Glomerular endothelial cell (primary cell): Measurements from ENCODE around the gene RARG. TPM values are rescaled to one million over a fixed set of nuclear protein-coding genes. Genes with fewer than 3 reads are reported as not detected.
"Not testable (repeated sequence)": the region's sequence is repeated elsewhere in the genome, so short reads cannot be mapped to it uniquely, and the experiment has no call there.

Source experiments
- DNase-seq: peaks from one replicate; pipeline ENCODE4 v3.0.0-alpha.2; 2011; ENCODE audit warnings: low read depth, low spot score; ENCODE audit errors: extremely low read depth
- total RNA-seq: library from RNA; depleted of rRNA; stranded (reverse); fragments of >200 nt; gene quantifications from 2 replicates; pipeline ENCODE4 v1.2.3, GENCODE V29; 2015

Gene RARG
- total RNA-seq, 1 donor from 2014 or later = 16.7 TPM

DNA sequence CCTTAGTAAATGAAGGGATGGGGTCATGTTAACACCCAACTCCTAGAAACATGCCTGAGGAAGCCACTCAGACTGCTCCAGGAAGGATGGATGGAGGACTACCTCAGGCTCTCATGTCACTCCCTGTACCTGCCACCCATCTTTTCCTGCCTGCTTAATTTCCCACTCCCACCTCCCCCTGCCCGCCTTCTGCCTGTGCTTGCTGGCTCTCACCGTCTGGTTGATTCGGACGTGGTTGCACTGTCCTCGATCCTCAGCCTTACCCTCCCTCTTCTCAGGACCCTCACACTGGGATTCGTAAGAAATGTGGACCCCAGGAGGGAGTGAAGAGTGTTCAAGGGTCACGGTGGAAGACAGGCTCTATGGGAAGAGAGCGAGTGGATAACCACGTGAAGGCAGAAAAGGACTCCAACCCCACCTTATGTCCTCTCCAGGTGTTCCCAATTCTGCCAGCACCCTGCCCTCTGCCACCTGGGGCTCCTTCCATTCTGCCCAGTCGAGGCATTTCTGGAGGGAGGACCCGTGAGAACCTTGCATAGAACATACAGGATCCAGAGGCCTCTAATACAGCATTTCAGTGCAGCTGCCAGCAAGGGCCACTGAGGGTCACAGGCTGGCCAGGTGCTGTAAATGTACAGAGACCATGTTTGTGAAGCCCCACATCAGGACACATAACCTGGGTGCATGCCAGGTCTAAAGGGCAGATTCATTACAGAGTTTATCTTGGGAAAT lies 37.9 kb downstream of the RARG start:
- no peak for DNase-seq

DNA sequence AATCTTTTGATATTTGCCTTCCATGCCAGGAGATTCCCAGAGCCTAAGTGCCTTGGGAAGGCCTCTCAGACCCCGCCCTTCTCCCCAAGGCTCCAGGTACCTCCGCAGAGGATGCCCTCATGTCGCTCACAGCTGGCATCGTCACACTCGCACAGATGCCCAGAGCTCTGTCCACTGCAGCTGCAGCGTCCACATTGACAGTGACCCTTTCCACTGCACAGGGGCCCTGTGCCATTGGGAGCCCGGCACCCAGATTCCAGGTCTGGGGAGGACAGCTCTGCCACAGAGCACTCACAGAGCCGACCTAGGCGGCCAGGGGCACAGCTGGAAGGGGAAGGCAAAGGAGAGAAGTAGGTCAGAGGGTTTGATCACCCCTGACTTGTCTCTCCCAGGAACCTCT lies 39.0 kb downstream of the RARG start:
- no peak for DNase-seq

DNA sequence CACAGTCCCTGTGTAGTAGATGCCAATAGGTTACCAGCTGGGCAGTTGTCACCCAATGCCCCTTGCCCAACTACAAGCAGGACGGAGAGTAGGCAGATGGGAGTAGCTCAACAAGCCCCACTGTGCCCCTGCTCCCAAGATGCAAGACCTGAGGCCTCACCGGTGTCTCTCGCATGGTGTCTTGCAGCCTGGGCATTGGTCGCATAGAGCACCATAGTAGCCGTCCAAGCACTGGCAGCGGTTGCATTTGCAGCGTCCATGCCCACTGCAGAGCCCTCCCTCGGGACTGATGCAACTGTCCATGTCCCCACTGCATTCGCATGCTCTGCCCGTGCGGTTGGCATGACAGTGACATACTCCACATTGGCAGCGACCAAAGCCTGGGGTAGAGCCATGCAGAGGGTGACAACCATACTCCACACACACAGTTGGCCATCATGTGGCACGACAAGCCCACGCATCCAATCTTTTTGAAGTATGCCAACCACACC lies 39.4 kb downstream of the RARG start:
- DNase-seq = no peak

DNA sequence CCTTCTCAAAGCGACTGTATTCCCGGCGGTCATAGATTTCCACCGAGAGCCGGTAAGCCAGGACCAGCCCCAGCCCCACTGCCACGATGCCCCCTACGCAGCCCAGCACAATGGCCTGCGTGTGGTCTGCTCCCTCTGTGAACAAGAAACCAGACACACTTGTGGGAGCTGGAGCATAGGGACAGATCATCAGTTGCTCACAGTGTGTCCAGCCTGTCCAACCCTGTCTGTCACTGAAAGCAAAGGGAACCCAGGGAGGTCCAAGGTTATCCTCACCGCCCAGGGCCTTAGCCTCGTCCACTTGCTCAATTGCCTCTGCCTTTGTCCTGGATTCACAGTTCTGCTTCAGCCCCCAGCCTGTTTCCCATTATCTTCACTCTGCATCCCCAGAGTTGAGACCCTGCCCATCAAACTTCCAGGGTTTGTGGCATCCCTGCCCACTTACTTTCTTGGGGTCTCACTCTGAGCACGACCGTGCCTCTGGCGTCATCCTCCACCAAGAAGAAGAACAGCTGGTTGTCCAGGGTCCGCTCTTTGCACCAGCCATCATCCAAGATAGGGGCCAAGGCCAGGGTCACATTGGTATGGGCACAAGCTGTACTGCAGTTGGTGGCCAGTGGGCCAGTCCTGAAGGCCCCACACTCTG lies 40.0 kb downstream of the RARG start:
- DNase-seq = no peak

DNA sequence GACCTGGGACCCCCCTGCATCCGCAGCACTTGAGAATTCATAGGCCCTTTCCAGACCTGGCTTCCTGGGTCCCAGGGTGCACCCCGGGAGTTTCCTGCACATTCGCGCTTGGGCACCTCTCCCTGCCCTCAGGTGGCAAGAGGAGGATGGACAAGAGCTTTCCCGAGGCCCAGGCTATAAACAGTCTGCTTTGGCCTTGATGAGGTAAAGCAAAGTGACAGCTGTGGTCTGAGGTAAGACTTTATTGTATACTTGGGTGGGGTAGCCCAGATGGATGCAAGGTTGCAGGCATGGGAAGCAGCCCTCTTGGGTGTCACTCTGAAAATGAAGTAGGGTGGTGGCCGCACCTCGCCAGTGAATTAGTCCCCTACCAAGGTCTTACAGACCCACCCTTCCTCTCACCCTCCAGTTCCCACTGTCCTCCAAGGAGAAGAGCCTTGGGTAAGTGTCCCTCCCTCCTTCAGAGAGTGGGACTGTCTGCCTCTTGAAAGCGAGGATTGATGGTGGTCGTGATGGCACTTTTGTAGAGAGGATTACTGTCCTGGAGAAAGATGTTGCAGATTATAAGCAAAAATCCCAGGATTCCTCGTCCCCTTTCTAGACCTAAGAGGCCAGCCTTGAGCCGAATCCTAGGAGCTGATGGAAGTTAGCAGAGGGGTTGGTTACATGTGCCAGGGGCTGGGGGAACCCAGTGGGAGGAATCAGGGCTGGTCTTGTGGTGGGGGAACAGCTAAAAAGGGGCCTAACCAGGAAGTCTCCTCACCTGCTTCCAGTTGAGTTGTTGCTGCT lies 40.7 kb downstream of the RARG start:
- no peak for DNase-seq

DNA sequence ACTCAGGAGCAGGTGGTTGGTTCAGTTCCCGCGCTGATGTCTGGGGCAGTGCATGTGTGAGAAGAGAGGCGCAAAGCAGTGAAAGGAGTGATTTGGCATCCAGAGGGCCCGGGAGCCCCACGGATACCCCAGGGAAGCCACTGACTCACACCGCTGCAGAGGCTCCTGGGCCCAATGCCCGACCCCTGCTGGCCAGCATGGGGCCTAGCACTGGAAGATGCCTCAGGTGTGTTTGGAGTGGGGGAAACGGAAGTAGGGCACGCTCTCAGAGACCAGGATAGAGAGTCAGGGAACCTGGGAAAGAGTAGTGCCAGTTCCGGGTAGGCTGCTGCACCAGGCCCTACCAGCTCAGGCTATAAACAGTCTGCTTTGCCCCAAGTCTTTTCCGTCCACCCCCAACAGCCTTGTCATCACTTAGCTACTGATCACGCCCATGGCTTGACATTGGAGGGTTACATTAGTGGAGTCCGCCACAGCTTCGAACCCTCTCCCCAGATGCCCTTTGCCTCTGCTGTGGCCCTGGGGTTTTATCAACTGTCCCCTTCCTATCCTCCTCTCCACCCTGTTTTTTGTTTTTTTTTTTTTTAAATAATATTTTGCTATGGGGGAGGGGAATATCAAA lies 41.8 kb downstream of the RARG start:
- DNase-seq = no peak

DNA sequence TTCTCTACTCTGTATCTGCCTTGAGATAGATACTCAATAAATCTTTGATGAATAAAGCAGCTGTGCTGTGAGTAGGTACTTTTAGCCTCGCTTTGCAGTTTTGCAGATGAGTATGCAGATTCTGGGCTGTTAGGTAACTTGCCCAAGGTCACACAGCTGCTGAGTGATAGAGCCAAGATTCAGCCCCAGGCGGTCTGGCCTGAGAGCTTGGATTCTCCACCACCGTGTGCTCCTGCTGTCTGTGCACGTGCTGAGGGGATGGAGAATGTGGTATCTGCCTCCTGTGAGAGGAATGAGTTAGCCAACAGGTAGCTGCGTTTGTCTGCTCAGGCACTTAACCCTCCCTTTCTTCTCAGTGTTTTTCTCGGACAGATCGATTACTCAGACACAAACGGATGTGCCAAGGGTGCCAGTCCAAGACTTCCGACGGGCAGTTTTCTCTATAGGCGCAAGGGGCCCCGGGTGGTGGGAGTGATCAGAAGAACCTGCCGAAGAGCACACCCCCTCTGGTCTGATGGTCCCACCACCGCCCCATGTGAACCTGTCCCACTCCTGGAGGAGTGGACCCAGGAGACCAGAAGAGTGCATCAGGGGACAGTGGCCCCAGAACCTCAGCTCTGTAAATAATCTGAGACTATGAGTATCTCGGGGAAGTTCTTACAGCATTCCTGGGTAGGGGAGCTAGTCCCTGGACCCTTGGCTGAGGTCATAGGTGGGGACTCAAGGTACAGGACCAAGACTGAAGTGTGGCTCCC lies 44.7 kb downstream of the RARG start:
- no peak for DNase-seq

DNA sequence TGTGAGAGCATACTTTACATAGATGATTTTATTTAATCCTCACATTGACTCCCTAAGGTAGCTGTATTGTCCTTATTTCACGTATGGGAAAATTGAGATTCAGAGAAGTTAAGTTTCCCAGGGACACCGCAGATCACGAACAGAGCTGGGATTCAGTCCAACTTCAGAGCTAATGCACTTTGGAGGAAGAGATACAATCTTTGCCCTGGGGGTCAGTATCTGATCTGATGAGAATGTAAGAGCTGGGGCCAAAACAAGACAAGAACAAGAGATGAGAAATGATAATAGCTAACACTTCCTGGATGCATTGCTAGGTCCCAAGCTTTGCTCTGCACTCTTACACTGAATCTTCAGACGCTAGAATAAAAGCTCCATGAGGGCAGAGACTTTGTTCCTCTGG lies 45.3 kb downstream of the RARG start:
- no peak for DNase-seq

DNA sequence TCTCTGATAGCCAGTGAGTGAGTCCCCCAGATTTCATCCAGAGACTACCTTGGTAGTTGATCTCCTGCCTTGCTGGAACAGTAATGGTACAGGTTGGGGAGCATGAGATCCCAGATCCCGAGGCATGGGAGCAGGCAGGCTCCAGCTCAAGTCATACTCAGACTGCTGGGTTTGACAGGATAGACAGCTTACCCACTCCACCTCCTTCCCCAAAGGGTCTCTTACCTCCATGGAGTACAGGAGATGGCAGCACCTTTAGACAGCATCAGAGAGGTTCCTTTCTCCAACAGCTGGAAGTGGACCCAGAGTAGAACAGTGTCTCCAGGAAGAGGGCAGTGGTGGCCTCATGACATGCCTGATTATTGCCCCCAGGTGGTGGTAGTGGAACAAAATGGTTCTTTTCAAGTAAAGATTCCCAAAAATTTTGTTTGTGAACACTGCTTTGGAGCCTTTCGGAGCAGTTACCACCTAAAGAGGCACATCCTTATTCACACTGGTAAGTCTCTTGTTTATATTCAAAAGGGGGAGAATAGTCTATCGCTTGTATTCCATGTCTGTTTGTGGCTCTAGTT lies 46.3 kb downstream of the RARG start:
- no peak for DNase-seq

DNA sequence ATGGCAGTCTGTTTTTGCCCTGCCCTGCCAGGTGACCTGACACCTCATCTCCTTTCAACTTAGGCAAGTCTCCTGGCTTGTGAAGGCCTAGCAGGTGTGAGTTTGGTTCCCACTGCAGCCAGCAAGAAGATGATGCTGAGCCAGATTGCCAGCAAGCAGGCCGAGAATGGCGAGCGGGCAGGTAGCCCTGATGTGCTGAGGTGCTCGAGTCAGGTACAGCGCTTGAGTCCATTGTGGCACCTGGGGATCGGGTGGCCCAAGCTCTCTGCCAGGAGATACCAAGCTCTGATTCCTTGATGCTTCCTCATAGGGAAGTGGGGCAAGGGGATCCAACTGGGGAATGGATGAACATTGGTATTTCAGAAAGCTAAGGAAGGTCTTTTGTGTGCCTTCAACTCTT lies 47.2 kb downstream of the RARG start:
- DNase-seq = no peak

DNA sequence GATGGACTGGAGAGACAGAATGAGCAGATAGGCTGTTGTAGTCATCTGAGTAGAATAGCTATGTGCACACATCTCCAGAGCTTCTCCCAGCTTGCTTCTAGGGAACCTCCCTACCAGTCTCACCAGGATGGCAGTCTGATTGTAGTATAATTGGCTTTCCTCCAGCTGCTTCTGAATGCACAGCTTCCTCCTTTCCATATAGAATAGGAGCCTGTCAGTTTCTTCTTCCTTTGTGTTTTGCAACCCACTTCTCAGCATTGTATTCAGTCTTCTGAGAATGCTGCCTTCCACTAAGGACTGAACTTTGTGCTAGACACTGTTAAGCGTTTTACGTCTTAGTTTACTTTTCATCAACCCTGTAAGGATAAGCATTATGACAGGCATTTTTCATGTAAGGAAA lies 49.1 kb downstream of the RARG start:
- DNase-seq = no peak

DNA sequence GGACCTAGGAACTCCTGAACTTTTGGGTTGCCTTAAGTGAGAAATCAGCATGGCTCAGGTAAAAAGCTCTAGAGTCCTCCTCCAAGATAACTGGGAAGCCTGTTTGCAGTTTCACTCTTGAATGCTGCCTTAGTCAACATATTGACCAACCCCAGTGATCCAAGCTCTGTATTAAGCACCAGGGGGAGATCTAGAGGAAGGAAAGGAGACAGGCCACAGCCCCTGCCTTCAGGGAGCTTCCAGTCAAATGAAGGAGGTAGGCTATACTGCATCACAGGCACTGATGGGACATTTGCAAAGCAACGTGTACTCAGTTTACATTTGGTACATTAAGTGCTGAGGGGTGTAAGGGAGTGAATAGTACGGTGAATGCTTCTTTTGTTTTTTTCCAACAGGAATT lies 50.1 kb downstream of the RARG start:
- DNase-seq = no peak

DNA sequence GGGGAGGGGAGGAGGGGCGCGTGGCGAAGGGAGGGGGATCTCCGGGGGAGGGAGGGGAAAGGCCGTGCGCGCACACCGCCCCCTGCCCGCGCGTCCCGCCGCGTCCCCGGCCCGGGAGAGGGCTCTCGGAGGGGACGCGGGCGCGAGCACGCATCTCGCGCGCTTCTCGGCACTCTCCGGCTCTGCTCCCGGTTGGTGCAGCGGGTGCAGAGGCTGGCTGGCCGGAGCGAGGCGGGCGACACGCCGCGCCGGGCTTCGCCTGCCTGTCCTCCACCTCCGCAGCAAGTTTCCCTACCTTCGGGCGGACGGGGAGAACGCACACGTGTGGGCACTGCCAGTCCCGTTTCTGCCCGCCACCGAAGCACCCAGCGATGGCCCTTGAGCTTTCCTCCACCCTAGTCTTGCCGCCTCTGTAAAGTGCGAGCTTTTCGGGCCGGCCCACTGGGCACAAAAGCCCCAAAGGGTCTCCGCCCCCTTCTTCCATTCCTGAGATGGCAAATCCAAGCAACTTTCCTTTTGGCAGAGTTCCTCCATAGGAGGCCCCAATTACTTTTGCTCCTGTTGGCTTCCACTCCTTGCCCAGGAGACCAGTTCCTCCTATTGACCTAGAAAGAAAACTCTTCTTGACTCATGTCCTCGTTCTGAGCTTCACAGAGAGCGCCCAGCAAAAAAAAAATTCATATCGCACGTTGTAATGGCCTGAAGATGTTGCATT lies 50.9 kb downstream of the RARG start:
- no peak for DNase-seq

DNA sequence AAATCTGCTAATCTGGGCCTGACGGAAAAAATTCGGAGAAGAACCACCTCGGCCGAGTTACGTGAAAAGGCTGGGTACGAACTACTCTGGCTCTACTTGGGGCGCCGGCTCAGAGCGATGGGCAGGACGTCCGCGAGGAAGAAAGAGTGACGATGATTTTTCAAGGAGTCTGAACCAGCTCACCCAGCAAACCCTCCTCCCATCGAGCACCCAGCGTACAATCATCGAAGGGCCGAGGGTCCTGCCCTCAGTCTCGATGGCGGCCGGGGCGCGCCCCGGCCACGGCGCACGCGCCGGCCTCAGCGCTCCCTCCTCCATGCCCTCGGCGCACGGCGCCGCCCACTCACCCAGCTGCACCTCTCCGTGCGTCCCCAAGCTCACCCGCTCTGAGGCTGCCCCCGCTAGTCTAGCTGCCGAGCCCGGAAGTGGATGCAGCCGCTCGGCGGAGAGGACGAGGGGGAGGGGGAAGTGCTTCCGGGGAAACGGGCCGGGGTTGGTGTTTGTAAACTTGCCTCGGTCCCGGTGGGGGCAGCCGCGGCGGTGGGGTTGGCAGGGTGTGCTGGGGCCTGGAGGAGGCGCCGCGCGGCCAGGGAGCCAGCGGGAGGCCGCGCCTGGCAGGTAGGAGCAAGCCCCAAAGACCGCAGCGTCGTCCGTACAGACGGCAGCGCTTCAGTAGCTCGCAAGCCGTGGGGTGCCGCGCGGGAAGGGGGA lies 51.6 kb downstream of the RARG start, which contains the start of the genes CSAD and ZNF740:
CSAD (minus strand) TSS at position 706 of the 711 bp plus-strand sequence. CDS start 7,455 bp downstream, outside the sequence.
ZNF740 (plus strand) TSS at position 503 of the 711 bp plus-strand sequence. CDS start 1,262 bp downstream, outside the sequence.
- no peak for DNase-seq

DNA sequence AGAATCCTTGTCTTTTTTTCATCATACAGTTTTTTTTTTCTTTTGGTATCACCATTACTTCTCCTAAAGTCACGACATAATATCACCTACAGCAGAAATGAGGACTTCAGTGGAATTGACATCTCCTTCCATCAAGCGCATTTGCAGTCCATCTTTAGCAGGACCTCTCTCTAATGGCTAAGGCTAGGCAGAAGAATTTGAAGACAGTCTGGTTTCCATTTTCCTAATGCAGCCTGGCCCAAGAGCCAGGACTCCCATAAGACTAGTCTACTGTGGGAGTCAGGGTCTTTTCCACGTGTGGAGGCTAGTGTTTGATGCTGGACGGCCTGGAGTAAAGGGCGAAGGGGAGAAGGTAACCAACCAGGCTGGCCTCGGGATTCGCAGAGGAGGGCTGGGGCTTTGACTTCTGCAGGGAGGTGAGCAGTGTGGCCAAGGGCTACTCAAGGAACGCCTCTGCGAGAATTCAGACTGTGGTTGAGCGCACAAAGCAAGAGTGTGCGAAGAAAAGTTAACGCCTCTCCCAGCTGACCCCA lies 52.3 kb downstream of the RARG start:
- DNase-seq = no peak

DNA sequence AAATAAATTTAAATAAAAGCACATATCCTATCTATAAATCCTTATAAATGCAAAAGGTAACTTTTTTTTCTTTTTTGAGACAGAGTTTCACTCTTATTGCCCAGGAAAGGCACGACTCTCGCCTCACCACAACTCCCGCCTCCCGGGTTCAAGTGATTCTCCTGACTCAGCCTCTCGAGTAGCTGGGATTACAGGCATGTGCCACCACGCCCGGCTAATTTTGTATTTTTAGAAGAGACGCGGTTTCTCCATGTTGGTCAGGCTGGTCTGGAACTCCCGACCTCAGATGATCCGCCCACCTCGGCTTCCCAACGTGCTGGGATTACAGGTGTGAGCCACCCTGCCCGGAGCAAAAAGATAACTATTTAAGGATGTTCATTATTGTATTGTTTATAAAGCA lies 53.2 kb downstream of the RARG start:
- not testable (repeated sequence) for DNase-seq

DNA sequence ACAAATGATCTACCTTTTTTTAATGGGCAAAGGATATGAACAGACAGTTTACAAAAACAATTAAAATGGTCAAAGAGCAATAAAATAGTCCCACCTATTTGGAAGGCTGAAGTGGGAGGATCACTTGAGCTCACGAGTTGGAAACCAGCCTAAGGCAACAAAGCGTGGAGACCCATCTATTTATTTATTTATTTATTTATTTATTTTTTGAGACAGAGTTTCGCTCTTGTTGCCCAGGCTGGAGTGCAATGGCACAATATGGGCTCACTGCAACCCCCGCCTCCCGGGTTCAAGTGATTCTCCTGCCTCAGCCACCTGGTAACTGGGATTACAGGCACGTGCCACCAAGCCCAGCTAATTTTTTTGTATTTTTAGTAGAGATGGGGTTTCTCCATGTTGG lies 54.6 kb downstream of the RARG start:
- DNase-seq = not testable (repeated sequence)

DNA sequence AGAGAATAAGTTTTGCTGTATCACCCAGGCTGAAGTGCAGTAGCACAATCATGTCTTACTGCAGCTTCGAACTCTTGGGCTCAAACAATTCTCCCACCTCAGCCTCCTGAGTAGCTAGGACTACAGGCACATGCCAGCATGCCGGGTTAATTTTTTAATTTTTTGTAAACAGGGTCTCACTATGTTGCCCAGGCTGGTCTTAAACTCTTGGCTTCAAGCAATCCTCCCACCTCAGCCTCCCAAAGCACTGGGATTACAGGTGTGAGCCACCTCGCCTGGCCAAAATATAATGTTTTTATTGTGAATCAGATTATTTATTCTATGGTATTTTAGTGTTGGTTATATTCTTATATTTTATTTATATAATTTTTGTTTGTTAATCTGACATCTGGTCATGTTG lies 55.3 kb downstream of the RARG start:
- DNase-seq = no peak
